Measurements from ENCODE around the gene P3H1.
"Not testable (repeated sequence)": the region's sequence is repeated elsewhere in the genome, so short reads cannot be mapped to it uniquely, and the experiment has no call there.

The P3H1 gene, protein sequence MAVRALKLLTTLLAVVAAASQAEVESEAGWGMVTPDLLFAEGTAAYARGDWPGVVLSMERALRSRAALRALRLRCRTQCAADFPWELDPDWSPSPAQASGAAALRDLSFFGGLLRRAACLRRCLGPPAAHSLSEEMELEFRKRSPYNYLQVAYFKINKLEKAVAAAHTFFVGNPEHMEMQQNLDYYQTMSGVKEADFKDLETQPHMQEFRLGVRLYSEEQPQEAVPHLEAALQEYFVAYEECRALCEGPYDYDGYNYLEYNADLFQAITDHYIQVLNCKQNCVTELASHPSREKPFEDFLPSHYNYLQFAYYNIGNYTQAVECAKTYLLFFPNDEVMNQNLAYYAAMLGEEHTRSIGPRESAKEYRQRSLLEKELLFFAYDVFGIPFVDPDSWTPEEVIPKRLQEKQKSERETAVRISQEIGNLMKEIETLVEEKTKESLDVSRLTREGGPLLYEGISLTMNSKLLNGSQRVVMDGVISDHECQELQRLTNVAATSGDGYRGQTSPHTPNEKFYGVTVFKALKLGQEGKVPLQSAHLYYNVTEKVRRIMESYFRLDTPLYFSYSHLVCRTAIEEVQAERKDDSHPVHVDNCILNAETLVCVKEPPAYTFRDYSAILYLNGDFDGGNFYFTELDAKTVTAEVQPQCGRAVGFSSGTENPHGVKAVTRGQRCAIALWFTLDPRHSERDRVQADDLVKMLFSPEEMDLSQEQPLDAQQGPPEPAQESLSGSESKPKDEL

DNA sequence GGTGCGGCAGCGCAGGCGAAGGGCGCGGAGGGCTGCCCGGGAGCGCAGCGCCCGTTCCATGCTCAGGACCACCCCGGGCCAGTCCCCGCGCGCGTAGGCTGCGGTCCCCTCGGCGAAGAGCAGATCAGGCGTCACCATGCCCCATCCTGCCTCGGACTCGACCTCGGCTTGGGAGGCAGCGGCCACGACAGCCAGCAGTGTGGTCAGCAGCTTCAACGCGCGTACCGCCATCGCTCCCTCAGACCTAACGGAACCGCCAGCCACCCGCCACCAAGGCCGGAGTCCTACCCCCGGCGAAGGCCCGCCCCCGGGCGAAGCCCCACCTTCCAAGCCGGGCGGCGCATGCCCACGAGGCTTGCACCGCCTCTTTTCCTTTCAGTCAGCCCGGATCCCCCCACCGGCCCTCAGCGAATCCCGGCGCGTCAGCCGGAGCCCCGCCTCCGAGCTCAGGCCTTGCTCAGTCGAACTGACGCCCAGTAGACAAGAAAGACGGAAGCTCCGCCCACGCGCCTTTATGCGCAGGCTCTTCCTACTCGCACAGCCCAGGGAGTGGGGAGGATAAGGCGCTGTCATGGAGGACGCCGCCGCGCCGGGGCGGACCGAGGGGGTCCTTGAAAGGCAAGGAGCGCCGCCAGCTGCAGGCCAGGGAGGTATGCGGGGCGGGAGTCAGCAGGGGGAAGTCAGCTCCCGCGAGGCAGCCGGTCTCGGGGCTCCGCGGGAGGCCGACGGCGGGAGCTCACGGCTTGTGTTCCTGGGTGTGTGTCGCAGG lies at the start of gene P3H1, which contains the start of gene C1orf50:
Gene P3H1, minus strand, starts transcription at position 288 of the 769 bp plus-strand sequence. Its CDS starts 57 bp downstream, at position 231.
Gene C1orf50, plus strand, starts transcription at position 509 of the 769 bp plus-strand sequence. Its CDS starts 63 bp downstream, at position 572.
- DNase-seq: peak; percentile 100

DNA sequence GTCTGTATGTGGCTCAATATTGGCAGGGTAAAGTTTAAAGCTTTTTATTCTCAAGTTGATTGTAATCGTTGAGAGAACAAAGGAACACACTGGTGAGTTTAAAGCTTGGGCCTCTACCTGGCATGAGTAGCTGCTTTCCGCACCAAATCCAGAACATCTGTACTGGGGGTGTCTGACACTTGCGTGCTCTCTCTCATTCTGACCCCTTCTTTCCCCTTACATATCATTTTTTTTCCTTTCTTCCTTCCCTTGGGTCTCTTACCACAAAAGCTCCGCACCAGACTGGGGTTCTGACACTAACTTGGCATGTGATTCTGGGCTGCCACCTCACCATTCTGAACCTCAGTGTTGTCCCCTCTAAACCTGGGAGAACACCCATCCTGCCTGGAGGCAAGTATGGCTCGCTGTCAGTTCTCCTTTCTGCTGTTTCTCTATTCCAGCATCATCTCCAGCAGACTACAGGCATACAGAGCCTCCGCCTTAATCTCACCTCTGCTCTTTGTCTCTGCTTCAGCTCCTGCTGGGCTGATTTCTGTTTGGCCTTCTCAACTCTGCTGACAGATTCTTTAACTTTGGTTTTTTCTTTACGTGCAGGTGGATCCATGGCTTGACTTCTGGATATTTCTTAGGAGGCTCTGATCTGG lies 49.2 kb upstream of the P3H1 start:
- DNase-seq: no peak

- not testable (repeated sequence) for DNase-seq
These were observed 48.0 kb upstream of the P3H1 start for GRCh38 chr1:42814815-42815214.

- no peak for DNase-seq
These were observed 40.3 kb upstream of the P3H1 start for GRCh38 chr1:42807056-42807668.

- no peak for DNase-seq
These were observed 39.8 kb upstream of the P3H1 start for GRCh38 chr1:42806593-42806992.

GRCh38 chr1:42806171-42806570 lies 39.3 kb upstream of the P3H1 start:
- no peak for DNase-seq

GRCh38 chr1:42801832-42802473 lies 35.1 kb upstream of the P3H1 start:
- no peak for DNase-seq

GRCh38 chr1:42797979-42798378 lies 31.2 kb upstream of the P3H1 start:
- DNase-seq: no peak

DNA sequence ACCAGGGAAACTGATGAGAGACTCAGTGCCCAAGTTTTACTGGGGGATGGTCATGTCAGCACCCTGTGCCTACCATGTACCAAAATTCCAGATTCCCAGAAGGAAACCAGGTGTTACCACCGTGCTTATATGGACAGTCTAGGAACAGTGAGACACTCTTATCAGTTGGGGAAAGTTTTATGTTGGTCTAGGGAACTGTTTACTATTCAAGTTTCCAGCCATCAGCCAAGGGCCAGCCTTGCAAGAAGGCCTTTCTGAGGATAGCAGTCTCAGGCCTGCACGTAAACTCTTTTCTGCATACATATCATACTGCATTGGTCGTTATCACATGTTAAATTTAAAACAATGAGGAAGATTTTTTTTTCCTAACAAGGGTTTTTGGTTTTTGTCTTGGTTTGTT lies 30.6 kb upstream of the P3H1 start:
- no peak for DNase-seq

- no peak for DNase-seq
These were observed 27.0 kb upstream of the P3H1 start for GRCh38 chr1:42793824-42794223.

DNA sequence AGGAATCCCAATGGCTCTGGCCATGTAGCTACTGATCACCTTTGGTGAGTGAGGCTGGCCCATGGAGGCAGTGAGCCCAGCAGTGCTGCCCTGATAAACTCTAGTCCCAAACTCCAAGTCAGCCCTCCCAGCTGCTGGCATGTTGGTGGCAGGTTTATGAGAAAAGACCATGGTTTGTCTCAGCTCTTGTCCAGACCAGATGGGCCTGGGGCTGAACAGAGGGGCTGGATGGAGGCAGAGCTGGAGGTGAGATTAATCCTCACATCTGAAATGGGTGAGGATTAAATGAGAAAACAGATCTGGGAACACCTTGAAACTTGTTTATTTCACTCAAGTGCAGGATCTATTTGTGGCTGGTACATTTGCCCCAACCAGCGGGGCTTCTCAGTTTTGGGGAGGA lies 21.2 kb upstream of the P3H1 start:
- DNase-seq: no peak

DNA sequence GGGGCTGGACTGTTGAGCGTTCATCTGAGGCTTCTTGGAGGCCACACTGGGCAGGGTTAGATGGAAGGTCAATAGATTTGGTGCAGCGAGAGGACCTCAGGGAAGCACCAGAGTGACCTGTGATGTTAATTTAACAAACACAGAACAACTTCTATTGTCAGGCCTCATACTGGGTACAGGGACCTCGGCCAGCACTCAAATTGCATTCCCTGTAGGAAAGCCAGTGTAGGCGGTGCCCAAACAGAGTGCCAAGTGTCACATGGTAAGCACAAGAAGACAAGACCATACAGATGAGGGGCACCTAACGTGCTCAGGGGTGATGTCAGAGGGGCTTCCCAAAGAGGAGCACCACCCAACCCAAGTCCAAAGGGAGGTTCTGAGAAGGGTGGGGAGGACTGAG lies 19.3 kb upstream of the P3H1 start:
- DNase-seq: no peak

GRCh38 chr1:42784946-42785693 lies 18.3 kb upstream of the P3H1 start, which contains the start of gene TMEM269:
TSS of gene TMEM269 (plus strand) at chr1:42784991. CDS start at chr1:42789894, 4,903 bp downstream.
- no peak for DNase-seq

GRCh38 chr1:42784547-42784945 lies 17.7 kb upstream of the P3H1 start:
- DNase-seq: no peak

- no peak for DNase-seq
These were observed 16.3 kb upstream of the P3H1 start for GRCh38 chr1:42783092-42783491.

DNA sequence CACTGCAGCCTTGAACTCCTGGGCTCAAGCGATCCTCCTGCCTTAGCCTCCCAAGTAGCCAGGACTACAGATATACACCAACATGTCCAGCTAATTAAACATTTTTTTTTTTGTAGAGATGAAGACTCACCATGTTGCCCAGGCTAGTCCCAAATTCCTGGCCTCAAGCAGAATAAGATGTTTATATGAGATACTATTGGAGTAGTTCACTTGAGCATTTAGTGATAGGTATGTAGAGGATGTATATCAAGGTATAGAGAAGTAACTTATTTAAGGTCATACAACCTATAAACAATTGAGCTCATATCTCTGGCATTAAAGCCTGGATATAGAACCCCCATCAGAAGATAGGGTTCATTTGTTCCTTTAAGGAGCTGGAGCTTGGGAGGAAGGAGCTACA lies 13.3 kb upstream of the P3H1 start:
- no peak for DNase-seq

DNA sequence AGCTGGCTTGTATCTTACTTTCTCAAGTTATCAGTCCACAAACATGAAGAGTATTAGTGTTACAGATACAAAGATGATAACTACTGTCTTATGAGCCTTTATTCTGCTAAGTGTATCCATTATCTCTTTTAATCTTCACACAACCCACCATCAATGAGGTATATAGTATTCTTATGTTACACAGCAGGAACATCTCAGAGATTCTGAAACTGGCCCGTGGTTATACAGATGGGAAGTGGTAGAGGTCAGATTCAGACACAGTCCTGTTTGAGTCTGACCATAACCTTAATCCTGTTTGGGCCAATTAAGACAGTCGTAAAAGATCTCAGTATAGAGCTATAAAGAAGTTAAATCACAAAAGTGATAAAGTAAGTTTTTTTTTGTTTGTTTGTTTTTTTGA lies 12.9 kb upstream of the P3H1 start:
- DNase-seq: no peak

GRCh38 chr1:42777852-42778251 lies 11.0 kb upstream of the P3H1 start:
- DNase-seq: no peak

DNA sequence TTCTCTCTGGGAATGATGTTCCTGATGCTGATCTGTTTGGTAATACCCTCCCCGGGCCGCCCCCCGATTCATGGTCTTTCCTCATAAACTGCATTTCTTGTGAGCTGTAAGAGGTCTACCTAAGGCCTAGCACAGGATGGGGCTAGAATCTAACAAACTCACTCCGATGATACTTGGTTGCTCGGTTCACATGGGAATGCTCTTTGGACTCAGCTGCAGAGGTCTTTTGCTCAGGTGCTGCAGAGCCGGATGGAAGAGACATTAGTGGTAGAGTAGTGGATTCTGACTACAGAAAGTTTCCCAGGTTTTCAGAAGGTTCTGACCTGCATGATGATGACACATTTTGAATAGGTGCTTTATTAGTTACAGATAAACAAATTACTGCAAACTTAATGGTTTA lies 9.7 kb upstream of the P3H1 start:
- no peak for DNase-seq

DNA sequence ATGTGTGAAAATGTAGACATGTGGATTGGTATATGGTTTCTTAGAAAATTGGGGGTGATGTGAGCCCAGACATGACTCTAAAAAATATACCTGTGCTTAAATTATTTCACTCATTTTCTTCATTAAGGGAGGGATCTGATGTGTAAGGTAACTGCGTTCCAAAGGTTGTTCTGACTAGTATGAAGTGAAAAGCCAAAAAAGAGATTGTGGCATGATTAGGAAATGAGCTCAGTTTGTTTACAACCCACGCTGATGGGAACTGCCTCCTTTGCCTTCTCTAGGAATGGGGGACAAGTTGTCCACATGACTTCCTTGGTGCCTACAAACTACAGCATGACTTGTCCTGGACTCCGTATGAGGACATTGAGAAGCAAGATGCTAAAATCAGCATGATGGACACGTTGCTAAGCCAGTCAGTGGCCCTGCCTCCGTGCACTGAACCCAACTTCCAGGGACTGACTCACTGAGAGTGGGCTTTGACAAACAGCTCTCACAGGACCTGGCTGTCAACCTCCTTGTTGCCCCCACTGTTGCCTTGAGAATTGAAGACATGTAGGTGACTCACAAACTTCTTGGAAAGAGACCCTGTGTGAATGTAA lies 8.2 kb upstream of the P3H1 start:
- DNase-seq: no peak

GRCh38 chr1:42773420-42773819 lies 6.6 kb upstream of the P3H1 start:
- DNase-seq: no peak
